Glutamatergic neuron (in vitro differentiated cells): ENCODE results near the gene TEAD4. TPM values are rescaled to one million over a fixed set of nuclear protein-coding genes. Genes with fewer than 3 reads are reported as not detected.
A peak's percentile ranks its signal among the peaks of the same experiment; 100 is the strongest.

Source experiments
- DNase-seq: peaks from one replicate; pipeline ENCODE4 v3.0.0; 2022
- H3K27ac Mint-ChIP-seq: one replicate; pipeline ENCODE4 v1.8.0; 2020; ENCODE audit warnings: mild to moderate bottlenecking, mixed read lengths, inconsistent platforms; ENCODE audit not compliant: unreplicated experiment
- H3K27me3 Mint-ChIP-seq: one replicate; pipeline ENCODE4 v1.8.0; 2020; ENCODE audit warnings: mild to moderate bottlenecking, moderate library complexity, mixed read lengths, inconsistent platforms; ENCODE audit not compliant: unreplicated experiment
- H3K36me3 Mint-ChIP-seq: one replicate; pipeline ENCODE4 v1.8.0; 2020; ENCODE audit warnings: mild to moderate bottlenecking, mixed read lengths, inconsistent platforms; ENCODE audit not compliant: unreplicated experiment
- H3K4me1 Mint-ChIP-seq: one replicate; pipeline ENCODE4 v1.8.0; 2020; ENCODE audit warnings: mild to moderate bottlenecking, low read depth, mixed read lengths, inconsistent platforms; ENCODE audit not compliant: unreplicated experiment
- H3K4me3 Mint-ChIP-seq: one replicate; pipeline ENCODE4 v1.8.0; 2020; ENCODE audit warnings: mild to moderate bottlenecking, mixed read lengths, inconsistent platforms; ENCODE audit not compliant: unreplicated experiment
- H3K9me3 Mint-ChIP-seq: one replicate; pipeline ENCODE4 v1.8.0; 2020; ENCODE audit warnings: mild to moderate bottlenecking, moderate library complexity, mixed read lengths, inconsistent platforms; ENCODE audit not compliant: unreplicated experiment
- total RNA-seq: library from RNA; stranded (reverse); fragmentation: NEBNext Ultra II Directional; extraction: Animal tissue kit (Norgen Biotek cat#: 25700); gene quantifications from one replicate; pipeline ENCODE4 v1.2.1, GENCODE V29; 2021; ENCODE audit not compliant: unreplicated experiment
- TF ChIP-seq, protein P1 (sequence below): fragments of 200-600 bp; sonication (generic); IDR thresholded peaks from one replicate; pipeline ENCODE4 v1.5.0; 2021; ENCODE audit not compliant: partially characterized antibody, unreplicated experiment

Gene TEAD4
- total RNA-seq, 1 donor from 2014 or later = 3.8 TPM

DNA sequence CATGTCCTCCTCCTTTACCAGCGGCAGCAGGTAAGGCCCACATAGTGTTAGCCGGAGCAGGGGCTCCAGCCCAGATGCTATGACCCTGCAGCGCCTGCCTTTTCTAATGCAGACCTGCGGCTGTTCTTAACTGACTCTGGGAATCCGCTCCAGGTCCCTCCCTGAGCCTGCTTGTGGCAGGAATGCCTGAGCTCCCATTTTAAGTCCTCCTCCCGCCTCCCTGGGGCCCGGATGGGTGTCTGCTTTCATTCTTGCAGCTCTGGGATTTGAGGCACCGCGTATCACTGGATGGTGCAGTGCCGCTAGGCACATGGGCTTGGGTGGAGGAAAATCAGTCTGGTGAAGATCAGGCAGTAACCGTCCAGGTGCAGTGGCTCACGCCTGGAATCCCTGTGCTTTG is 125.5 kb downstream of the TEAD4 start:
- TF ChIP-seq, protein P1, sequence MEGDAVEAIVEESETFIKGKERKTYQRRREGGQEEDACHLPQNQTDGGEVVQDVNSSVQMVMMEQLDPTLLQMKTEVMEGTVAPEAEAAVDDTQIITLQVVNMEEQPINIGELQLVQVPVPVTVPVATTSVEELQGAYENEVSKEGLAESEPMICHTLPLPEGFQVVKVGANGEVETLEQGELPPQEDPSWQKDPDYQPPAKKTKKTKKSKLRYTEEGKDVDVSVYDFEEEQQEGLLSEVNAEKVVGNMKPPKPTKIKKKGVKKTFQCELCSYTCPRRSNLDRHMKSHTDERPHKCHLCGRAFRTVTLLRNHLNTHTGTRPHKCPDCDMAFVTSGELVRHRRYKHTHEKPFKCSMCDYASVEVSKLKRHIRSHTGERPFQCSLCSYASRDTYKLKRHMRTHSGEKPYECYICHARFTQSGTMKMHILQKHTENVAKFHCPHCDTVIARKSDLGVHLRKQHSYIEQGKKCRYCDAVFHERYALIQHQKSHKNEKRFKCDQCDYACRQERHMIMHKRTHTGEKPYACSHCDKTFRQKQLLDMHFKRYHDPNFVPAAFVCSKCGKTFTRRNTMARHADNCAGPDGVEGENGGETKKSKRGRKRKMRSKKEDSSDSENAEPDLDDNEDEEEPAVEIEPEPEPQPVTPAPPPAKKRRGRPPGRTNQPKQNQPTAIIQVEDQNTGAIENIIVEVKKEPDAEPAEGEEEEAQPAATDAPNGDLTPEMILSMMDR = no peak
- peak; percentile 24 for DNase-seq
- Mint-ChIP-seq H3K27ac (no peak overlapping the region), H3K4me1 (peaks cover 13% of the 10 kb centered on the region), H3K27me3 (peaks cover 4% of the 10 kb centered on the region), H3K36me3 (no peaks in the 10 kb centered on the region), H3K9me3 (peaks cover 2% of the 10 kb centered on the region), H3K4me3 (no peak overlapping the region)

DNA sequence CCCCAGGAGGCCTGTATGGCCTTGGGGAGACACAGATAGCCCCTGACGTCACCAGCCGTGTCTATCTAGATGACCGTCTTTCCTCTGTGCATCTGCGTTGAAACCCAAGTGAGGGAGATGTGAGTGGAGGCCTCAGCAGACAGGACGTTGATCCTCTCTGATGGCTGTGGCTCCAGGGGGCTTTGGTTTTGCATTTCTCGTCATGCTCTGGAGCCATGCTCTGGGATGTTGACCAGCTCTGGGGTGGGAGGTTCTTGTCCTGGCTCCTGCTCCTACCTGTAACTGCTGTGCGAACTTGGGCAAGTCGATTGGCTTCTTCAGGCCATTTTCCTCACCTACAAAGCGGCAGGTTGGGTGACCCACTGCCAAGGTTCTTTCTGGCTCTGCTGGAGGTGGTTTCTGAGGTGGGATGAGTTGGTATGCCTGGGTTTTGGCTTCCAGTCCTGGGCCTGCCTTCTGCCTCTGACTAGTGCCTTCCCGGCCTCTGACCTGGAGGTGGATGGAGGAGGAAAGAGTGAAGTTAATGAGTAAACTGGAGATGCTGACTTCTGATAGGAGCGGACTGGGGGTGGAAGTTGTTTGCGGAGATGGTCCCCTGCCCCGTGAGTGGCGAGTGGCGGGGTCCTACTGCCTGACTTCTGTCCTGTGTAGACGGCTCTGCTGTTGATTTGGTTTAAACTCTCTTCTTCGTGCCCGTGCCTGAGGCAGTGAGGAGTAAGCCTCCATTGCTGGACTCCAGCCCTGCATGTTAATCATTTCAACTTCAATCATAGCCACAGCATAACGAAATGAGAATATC is 126.3 kb downstream of the TEAD4 start:
- DNase-seq = no peak

DNA sequence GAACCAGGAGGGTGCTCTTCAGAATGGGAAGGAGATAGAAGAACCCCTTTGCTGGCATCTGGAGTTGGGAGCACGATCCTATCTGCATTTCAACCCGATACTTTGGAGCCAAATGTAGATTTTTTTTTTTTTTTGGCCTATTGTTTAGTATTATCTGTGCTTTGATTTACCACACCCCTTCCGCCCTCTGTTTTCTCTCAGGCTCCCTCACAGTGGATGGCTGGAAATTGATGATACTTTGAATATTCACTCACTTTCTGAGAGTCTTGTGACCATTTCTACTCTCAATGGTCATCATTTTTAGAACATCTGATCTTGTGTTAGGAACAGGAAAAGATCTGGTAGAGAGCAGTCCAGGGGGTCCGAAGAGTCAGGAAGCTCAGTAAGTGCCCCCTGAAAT is 127.0 kb downstream of the TEAD4 start:
- TF ChIP-seq, protein P1 = no peak
- no peaks in the 10 kb centered on the region for H3K36me3 Mint-ChIP-seq
- peaks cover 4% of the 10 kb centered on the region for H3K27me3 Mint-ChIP-seq
- no peak overlapping the region for H3K27ac Mint-ChIP-seq
- H3K4me1 Mint-ChIP-seq = peaks cover 27% of the 10 kb centered on the region
- peaks cover 2% of the 10 kb centered on the region for H3K9me3 Mint-ChIP-seq
- no peak for DNase-seq
- no peak overlapping the region for H3K4me3 Mint-ChIP-seq

More for the DNA sequence above, 126.3 kb downstream of the TEAD4 start:
- H3K4me1 Mint-ChIP-seq = peaks cover 21% of the 10 kb centered on the region
- no peaks in the 10 kb centered on the region for H3K36me3 Mint-ChIP-seq
- peaks cover 2% of the 10 kb centered on the region for H3K9me3 Mint-ChIP-seq
- no peak overlapping the region for H3K4me3 Mint-ChIP-seq
- H3K27me3 Mint-ChIP-seq = peaks cover 4% of the 10 kb centered on the region
- no peak overlapping the region for H3K27ac Mint-ChIP-seq
- TF ChIP-seq, protein P1 = no peak

DNA sequence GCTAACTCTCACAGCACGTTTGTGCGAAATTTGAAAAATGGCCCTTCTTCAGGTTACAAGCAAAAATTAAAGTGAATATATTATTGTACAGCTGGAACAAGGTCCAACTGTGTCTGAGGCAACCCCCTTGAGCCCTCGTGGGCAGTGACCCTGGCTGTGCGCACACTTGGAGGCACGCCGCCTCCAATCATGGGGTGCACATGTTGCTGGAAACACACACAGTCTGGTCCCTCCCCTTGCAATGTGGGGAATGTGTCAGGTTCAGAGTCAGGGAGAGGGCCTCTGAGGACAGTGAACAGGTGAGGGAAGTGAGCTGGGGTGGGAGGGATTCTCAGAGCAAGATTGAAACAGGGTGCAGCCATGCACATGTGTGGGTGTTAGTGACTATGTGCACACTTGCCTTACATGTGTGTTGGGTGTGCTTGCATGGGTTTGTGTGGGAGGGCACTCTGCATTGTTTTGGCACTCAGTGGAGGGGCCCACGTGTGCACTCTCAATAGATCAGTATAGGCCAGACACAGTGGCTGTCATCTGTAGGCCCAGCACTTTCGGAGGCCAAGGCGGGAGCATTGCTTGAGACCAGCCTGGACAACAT is 127.6 kb downstream of the TEAD4 start:
- H3K9me3 Mint-ChIP-seq = peaks cover 2% of the 10 kb centered on the region
- TF ChIP-seq, protein P1 = no peak

More for the DNA sequence above, 127.6 kb downstream of the TEAD4 start:
- DNase-seq = peak; percentile 6
- Mint-ChIP-seq H3K27me3 (peaks cover 4% of the 10 kb centered on the region), H3K36me3 (no peaks in the 10 kb centered on the region), H3K4me1 (peaks cover 33% of the 10 kb centered on the region), H3K27ac (no peak overlapping the region), H3K4me3 (no peak overlapping the region)
